Pons (tissue), 1 donor: ENCODE measurements around the gene C12orf76.
"Not testable (repeated sequence)": the region's sequence is repeated elsewhere in the genome, so short reads cannot be mapped to it uniquely, and the experiment has no call there.

Experiments
- DNase-seq: peaks from one replicate; pipeline ENCODE4 v3.0.0-alpha.2; 2016; ENCODE audit warnings: low spot score

C12orf76 gene

DNA sequence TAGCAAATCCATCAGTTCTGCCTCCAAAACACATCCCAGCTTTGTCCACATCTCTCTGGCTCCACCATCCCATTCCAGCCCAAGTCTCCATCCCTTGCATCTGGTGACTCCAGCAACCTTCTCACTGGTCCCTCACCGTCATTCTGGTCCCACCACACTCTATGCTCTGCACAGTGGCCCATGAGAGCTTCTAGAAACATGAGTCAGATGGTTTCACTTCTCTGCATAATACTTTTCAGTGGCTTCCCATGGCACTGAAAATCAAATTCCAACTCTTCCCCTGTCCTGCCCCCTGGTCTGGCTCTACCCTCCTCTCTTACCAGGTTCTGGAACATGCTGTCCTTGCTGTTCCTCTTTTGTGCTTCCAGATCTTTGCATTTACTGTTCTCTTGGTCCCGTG lies 17.2 kb upstream of the C12orf76 start:
- DNase-seq: no peak

GRCh38 chr12:110062241-110062640 lies 13.9 kb upstream of the C12orf76 start:
- DNase-seq: no peak

DNA sequence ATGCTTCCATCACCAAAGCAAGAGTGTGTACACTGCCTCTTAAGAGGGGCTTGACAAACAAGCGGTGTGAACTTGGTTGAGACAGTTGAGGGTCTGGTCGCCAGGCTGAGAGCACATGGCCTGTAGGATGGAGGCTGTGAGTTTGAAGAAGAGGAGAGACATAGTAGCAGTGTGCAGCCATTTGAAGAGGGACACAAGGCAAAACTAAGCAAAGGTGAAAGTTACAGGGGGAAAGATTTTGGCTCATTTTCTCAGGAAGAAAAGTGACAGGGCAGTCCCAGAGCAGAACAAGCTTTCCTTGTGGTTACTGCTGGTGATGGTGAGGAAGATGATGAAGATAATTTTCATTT lies 11.3 kb upstream of the C12orf76 start:
- DNase-seq: no peak

DNA sequence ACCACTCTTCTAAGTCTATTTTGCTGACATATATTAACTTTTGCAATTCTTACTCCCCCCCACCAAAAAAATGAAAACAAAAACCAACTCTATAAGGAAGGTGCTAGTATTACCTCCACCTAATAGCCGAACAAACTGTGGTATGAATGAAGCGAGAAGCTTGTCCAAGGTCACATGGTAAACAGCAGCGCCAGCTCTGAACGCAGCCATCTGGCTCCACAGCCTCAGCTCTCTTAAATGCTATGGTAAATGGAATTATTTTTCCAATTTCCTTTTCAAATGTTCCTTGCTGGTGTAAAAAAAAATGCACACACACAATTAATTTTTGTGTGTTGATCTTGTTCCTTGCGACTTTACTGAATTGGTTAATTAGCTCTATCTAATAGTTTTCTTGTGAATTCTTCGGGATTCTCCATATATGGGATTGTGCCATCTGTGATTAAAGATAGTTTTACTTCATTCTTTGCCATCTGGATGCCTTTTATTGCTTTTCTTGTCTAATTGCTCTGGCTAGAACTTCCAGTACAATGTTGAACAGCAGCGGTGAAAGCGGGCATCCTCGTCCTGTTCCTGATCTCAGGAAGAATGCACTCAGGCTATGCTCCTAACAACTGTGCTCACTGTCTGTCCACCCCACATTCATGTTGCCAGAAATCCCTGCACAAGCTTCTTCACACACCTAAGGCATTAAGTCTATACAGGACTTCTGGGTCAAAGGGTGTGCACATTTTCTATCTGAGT lies 10.7 kb upstream of the C12orf76 start:
- no peak for DNase-seq

DNA sequence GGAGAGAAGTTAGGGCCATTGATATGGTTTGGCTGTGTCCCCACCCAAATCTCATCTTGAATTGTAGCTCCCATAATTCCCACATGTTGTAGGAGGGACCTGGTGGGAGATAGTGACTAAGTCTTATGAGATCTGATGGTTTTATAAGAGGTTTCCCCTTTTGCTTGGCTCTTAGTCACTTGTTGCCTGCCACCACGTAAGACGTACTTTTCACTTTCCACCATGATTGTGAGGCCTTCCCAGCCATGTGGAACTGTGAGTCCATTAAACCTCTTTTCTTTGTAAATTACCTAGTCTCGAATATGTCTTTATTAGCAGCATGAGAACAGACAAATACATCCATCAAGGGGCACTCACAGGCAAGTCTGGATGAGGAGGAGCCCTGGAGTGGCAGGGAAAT lies 8.3 kb upstream of the C12orf76 start:
- DNase-seq: not testable (repeated sequence)

DNA sequence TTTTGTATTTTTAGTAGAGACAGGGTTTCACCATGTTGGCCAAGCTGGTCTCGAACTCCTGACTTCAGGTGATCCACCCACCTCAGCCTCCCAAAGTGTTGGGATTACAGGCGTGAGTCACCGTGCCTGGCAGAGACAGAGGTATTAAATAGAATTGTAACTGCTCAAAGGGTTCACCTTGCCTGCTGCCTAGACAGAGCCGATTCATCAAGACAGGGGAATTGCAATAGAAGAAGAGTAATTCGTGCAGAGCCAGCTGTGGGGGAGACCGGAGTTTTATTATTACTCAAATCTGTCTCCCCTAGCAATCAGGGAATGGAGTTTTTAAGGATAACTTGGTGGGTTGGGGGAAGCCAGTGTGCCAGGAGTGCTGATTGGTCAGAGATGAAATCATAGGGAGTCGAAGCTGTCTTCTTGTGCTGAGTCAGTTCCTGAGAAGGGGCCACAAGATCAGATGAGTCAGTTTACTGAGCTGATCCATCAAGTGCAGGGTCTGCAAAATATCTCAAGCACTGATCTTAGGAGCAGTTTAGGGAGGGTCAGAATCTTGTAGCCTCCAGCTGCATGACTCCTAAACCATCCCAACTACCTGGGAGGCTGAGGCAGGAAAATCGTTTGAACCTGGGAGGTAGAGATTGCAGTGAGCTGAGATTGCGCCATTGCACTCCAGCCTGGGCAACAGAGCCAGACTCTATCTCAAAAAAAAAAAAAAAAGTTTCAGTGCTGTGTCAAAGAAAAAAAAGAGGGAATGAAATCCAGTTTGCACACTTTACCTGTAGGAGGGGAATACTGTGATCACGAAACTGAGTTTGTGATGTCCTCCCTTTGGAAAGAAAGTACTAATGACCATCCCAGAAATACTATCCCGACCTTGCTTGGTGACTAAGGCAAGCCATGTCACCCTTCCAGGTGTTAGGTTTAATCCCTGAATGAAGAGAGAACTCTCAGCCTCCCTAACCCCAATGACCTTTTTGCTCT lies 7.3 kb upstream of the C12orf76 start:
- DNase-seq: not testable (repeated sequence)

- DNase-seq: no peak
Measured at GRCh38 chr12:110050927-110051326, 2.6 kb upstream of the C12orf76 start.

- not testable (repeated sequence) for DNase-seq
Measured at GRCh38 chr12:110049666-110050065, 1.3 kb upstream of the C12orf76 start.

DNA sequence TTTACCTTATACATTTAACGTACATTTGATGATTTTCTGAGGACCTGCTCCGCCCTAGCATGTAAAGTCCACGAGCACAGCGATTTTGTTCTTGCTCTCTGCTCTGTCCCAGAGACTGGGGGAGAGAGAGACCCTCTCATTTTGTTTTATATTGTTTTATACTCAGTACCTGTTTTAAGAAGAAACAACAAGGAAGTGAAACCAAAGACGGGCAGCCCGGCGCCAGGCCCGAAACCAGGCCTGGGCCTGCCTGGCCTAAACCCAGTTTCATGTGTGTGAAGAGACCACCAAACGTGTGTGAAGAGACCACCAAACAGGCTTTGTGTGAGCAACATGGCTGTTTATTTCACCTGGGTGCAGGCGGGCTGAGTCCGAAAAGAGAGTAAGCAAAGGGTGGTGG lies 712 bp upstream of the C12orf76 start:
- DNase-seq: not testable (repeated sequence)

DNA sequence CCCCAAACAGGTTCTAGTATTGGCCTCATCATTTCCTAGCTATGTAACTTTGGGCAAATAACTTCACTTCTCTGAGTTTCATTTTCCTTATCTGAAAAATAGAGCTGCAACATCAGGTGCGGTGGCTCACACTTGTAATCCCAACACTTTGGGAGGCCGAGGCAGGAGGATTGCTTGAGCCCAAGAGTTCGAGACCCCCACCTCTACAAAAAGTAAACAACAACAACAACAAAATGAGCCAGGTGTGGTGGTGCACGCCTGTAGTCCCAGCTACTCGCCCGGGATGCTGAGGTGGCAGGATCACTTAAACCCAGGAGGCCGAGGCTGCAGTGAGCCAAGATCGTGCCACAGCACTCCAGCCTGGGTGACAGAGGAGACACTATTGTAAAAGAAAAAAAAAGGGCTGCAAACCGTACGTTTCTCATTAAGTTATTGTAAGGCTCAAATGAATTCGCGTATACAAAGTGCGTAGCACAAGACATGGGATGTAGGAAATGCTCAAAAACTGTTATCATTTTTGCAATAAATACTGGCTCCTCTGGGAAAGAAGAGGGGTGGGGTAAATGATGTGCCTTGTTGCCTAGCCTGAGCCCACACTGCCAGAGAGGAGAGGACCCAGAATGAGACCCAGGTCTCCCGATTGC lies 903 bp downstream of the C12orf76 start:
- no peak for DNase-seq

DNA sequence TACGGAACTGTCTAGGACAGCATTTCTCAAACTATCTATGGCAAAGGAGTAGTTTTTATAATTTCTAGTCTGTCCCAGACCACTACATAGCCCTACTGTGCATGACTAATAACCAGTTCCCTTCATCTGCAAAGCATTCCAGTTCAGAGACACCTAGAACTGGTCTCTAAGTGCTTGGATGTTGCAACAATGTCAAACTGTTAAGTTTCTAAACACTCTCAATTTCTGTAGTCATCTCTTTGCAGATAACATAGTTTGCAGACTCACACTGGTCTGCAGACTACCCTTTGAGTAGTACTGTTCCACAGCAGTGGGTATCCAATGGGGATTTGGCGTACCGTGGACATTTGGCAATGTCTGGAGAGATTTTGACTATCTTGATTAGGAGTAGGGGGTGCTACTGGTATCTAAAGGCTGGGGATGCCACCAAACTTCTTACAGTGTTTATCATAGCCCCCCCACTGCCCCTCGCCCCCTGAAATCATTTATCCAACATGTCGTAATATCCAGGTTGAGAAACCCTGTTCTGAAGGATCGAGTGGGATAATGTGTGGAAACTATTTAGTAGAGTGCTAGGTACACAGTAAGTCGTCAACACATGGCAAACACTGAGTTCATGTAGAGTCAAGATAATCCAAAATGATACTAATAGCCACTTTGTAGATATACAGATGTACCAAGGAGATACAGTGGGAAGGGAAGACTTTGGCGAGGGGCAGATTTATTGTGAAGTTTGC lies 1.7 kb downstream of the C12orf76 start:
- no peak for DNase-seq

GRCh38 chr12:110042264-110042663 lies 6.1 kb downstream of the C12orf76 start:
- DNase-seq: peak; percentile 54

DNA sequence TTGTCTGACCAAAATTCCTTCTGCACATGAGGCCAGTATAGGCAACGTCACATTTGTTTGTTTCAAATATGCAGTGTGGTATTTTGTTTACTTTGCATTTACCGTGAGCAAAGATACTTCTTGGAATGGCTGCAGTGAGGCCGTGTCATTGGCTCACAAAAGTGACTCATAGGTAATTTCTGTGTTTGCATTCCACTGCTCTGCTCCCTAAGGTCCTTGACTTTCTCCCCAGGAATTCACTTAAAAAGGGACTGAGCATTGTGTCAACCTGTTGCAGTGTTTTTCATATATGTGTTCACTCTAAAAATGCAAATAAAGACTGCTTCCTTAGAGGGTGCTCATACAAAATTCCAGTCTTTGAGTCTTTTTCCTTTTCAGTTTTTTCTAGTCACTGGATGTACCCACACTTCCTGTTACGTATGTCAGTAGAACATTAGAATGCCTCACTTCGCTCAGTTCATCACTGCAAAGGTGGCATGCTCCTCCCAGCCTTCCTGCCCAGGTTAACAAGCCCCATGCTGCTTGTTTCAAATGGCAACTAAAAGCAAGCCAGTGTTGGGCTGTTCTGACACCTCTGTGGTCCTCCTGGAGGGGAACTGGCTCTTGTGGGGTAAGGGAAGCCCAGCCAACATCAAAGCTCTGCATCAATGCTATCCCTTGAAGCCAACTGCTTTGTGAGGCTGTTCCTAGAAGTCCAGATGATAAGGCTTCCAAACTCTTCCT lies 9.1 kb downstream of the C12orf76 start:
- DNase-seq: no peak

DNA sequence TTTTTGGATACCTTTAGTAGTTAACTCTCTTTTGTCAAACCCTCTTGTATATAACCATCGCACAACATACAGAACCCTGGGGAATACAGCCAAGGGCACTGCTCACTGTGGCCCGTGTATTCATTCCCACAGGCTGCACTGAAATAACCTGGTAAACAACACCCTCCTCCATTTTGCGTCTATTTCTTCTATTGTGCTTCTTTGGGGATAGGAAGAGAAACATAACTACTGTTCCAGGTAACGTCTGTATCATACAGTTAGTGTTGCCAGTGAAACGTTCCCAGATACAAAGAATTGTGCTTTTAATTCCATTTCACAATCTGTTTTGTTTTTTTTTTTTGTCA lies 9.6 kb downstream of the C12orf76 start:
- DNase-seq: peak; percentile 36

DNA sequence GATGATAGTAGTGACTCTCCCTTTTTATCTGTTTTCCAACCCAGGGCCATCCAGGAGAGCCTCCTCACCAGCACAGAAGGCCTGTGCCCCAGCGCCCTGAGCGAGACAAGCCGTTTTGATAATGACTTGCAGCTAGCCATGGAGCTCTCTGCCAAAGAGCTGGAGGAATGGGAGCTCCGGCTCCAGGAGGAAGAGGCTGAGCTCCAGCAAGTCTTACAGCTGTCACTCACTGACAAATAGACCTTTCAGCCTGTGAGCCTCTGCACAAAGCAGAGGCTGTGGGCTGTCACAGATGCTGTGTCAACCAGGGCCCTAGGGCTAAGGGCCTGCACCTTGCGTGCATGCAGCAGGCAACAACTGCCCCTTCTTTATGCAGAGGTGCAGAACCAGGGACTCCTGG lies 11.0 kb downstream of the C12orf76 start:
- DNase-seq: peak; percentile 89

DNA sequence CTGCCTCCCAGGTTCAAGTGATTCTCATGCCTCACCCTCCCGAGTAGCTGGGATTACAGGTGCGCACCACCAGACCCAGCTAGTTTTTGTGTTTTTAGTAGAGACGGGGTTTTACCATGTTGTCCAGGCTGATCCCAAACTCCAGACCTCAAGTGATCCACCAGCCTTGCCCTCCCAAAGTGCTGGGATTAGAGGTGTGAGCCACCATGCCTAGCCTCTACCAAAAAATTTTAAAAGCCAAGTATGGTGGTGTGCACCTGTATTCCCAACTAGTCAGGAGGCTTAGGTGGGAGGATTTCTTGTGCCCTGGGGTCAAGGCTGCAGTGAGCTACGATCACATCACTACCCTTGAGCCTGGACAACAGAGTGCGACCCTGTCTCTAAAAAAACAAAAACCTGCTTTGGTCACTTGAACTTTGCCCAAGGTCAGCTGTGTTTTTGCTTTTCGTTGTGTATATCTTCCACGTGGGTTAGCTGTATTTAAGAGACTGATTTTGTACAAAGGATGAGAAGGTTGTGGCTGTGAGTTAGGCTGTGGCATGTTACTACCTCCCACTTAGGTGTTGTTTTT lies 12.7 kb downstream of the C12orf76 start:
- no peak for DNase-seq

GRCh38 chr12:110033888-110034287 lies 14.4 kb downstream of the C12orf76 start:
- DNase-seq: no peak

DNA sequence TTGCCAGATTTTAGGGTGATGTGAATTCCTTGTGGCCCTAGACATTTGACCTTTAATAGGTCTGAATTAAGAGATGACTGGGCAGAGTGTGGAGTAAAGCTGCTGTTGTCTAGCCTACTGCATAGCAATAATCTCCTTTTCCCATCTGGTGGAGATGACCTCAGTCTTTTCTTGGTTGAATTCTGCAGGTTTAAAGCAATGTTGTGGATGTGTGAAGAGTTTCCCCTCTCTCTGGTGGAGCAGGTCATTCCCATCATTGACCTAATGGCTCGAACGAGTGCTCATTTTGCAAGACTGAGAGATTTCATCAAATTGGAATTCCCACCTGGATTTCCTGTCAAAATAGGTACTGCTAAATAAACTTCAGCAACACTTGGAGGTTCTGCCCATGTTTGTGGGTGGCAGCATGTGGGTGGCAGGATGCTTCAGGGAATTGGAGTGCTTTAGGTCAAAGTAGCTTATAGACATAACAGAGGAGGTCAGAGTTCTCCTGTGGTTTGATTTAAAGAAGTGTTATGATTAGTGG lies 19.0 kb downstream of the C12orf76 start:
- DNase-seq: no peak

DNA sequence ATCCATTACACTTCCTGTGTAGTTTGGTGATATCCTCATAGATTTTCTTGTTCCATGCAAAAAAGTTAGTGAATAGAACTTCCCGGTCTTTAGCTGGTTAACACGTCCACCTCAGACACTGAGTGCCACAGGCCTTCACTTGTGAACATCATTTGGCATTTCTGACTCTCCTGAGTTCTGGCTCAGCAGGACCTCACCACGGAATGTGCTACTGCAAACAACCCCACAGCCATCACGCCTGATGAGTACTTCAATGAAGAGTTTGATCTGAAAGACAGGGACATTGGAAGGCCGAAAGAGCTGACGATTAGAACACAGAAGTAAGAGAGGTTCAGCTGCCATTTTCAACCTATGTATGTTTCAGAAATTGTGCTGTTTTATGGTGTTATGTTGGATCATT lies 20.0 kb downstream of the C12orf76 start:
- no peak for DNase-seq

- no peak for DNase-seq
Measured at GRCh38 chr12:110024051-110024450, 24.3 kb downstream of the C12orf76 start.
